Peyer's patch (tissue), 4 donors: Measurements from ENCODE around the gene MRPL4.

Experiments
- POLR2A ChIP-seq, 2 donors: fragments of 450-650 bp; IDR thresholded peaks; one replicate each; pipeline ENCODE4 v1.5.1; 2017; ENCODE audit warnings: antibody characterized with exemption in 2 of 2, mild to moderate bottlenecking in 2 of 2, moderate library complexity in 2 of 2
- TF ChIP-seq, protein P1 (sequence below), 6 experiments: fragments of 450-650 bp in 4 of 6; fragments of 200-600 bp in 2 of 6; sonication (generic) in 1 of 6; IDR thresholded peaks; one replicate each; pipeline ENCODE4 v1.5.1; 2017 to 2019; ENCODE audit warnings: antibody characterized with exemption in 6 of 6, mild to moderate bottlenecking in 3 of 6, moderate library complexity in 1 of 6

DNA sequence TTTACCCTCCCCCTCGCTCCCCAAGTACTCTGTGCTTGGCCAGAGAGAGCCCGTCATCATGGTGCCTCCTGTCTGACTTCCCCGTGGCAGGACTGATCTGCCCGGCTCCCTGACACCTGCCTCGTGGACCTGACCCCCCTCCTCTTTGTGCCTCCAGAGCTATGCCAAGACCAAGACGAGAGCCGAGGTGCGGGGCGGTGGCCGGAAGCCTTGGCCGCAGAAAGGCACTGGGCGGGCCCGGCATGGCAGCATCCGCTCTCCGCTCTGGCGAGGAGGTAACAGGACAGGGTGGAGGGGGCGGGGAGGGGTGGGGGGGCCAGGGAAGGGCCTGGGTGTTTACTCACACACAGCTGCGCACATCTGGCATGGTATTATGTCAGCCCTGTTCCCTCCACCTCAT, 4.5 kb downstream of the MRPL4 start:
- TF ChIP-seq, protein P1, sequence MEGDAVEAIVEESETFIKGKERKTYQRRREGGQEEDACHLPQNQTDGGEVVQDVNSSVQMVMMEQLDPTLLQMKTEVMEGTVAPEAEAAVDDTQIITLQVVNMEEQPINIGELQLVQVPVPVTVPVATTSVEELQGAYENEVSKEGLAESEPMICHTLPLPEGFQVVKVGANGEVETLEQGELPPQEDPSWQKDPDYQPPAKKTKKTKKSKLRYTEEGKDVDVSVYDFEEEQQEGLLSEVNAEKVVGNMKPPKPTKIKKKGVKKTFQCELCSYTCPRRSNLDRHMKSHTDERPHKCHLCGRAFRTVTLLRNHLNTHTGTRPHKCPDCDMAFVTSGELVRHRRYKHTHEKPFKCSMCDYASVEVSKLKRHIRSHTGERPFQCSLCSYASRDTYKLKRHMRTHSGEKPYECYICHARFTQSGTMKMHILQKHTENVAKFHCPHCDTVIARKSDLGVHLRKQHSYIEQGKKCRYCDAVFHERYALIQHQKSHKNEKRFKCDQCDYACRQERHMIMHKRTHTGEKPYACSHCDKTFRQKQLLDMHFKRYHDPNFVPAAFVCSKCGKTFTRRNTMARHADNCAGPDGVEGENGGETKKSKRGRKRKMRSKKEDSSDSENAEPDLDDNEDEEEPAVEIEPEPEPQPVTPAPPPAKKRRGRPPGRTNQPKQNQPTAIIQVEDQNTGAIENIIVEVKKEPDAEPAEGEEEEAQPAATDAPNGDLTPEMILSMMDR (IDR thresholded peaks at IDR 0.05) = no peak
- no peak for TF ChIP-seq POLR2A (IDR thresholded peaks at IDR 0.05)
